ENCODE measurements around the gene PSAP.
"Not testable (repeated sequence)": the region's sequence is repeated elsewhere in the genome, so short reads cannot be mapped to it uniquely, and the experiment has no call there.

Gene PSAP

GRCh38 chr10:71887743-71888142, 36.7 kb upstream of the PSAP start:
- H3K4me2 ChIP-seq (ENCODE audit: low read length), result peak overlapping the region; percentile 100
- H3K9ac ChIP-seq (ENCODE audit: low read depth, low read length), result no peak overlapping the region
- H3K4me3 ChIP-seq (ENCODE audit: low read length), result peak overlapping the region; percentile 93
- H3K36me3 ChIP-seq (ENCODE audit: insufficient read depth, low read length), result no peaks in the 10 kb centered on the region
- no peaks in the 10 kb centered on the region for H3K9me3 ChIP-seq (replicated peaks; ENCODE audit: low read length)
- peaks cover 5% of the 10 kb centered on the region for H3K27me3 ChIP-seq (ENCODE audit: control insufficient read depth, insufficient read depth, low read length)
- peaks cover 6% of the 10 kb centered on the region for H3K4me1 ChIP-seq (ENCODE audit: control insufficient read depth, insufficient read depth, low read length)

- no peak overlapping the region for H3K9ac ChIP-seq (ENCODE audit: low read depth, low read length)
- no peaks in the 10 kb centered on the region for H3K36me3 ChIP-seq (ENCODE audit: insufficient read depth, low read length)
- peaks cover 15% of the 10 kb centered on the region for H3K27me3 ChIP-seq (ENCODE audit: control insufficient read depth, insufficient read depth, low read length)
- no peaks in the 10 kb centered on the region for H3K9me3 ChIP-seq (replicated peaks; ENCODE audit: low read length)
- no peak overlapping the region for H3K4me2 ChIP-seq (ENCODE audit: low read length)
- H3K4me3 ChIP-seq (ENCODE audit: low read length), result no peak overlapping the region
- no peaks in the 10 kb centered on the region for H3K4me1 ChIP-seq (ENCODE audit: control insufficient read depth, insufficient read depth, low read length)
These were observed 32.0 kb upstream of the PSAP start for GRCh38 chr10:71882813-71883659.

- Histone ChIP-seq H3K9me3 (replicated peaks; ENCODE audit: low read length) (no peaks in the 10 kb centered on the region), H3K36me3 (ENCODE audit: insufficient read depth, low read length) (no peaks in the 10 kb centered on the region), H3K4me2 (ENCODE audit: low read length) (no peak overlapping the region), H3K9ac (ENCODE audit: low read depth, low read length) (no peak overlapping the region), H3K4me3 (ENCODE audit: low read length) (no peak overlapping the region), H3K4me1 (ENCODE audit: control insufficient read depth, insufficient read depth, low read length) (no peaks in the 10 kb centered on the region), H3K27me3 (ENCODE audit: control insufficient read depth, insufficient read depth, low read length) (peaks cover 25% of the 10 kb centered on the region)
These were observed 30.8 kb upstream of the PSAP start for GRCh38 chr10:71881647-71882355.

GRCh38 chr10:71881307-71881624, 30.2 kb upstream of the PSAP start:
- H3K27me3 ChIP-seq (ENCODE audit: control insufficient read depth, insufficient read depth, low read length), result peaks cover 25% of the 10 kb centered on the region
- not testable (repeated sequence) for H3K4me3 ChIP-seq (ENCODE audit: low read length); H3K9me3 ChIP-seq (replicated peaks; ENCODE audit: low read length); H3K9ac ChIP-seq (ENCODE audit: low read depth, low read length); H3K4me1 ChIP-seq (ENCODE audit: control insufficient read depth, insufficient read depth, low read length); H3K4me2 ChIP-seq (ENCODE audit: low read length); H3K36me3 ChIP-seq (ENCODE audit: insufficient read depth, low read length)

- H3K4me3 ChIP-seq (ENCODE audit: low read length), result no peak overlapping the region
- no peaks in the 10 kb centered on the region for H3K4me1 ChIP-seq (ENCODE audit: control insufficient read depth, insufficient read depth, low read length)
- H3K9ac ChIP-seq (ENCODE audit: low read depth, low read length), result no peak overlapping the region
- H3K9me3 ChIP-seq (replicated peaks; ENCODE audit: low read length), result no peaks in the 10 kb centered on the region
- H3K36me3 ChIP-seq (ENCODE audit: insufficient read depth, low read length), result no peaks in the 10 kb centered on the region
- peaks cover 25% of the 10 kb centered on the region for H3K27me3 ChIP-seq (ENCODE audit: control insufficient read depth, insufficient read depth, low read length)
- no peak overlapping the region for H3K4me2 ChIP-seq (ENCODE audit: low read length)
These were observed 29.6 kb upstream of the PSAP start for GRCh38 chr10:71880425-71881306.

DNA sequence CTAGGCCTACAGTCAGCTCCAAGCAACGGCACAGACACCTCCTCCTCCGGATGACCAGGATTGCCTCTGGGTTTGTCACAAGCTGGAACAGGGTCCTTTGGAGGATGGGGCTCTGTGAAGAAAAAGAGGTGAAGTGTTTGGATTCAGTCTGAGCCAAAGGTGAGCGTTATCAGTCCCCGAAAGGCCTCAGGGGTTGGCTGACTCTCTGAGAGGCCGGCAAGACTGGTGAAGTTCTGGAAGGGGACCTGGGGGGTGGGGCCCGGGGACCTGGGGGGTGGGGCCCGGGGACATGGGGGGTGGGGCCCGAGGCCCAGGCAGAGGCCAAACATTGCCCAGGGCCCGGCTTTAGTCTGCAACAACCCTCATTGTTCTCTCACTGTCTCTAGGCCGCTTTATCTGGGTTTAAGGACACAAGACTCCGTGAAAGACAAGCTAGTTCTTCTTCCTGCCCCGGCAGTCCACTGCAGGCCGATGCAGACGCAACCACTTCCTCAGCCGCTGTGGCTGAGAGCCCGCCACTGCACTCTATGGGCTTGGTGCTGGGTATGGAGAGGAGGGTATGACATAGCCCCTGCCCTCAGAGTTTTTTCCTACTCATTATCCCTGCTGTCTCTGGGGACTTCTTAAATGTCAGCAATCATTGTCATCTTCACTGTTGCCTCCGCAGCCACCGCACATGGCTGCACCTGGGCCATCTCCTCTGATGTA, 27.4 kb upstream of the PSAP start:
- Histone ChIP-seq H3K4me1 (ENCODE audit: control insufficient read depth, insufficient read depth, low read length) (no peaks in the 10 kb centered on the region), H3K9me3 (replicated peaks; ENCODE audit: low read length) (no peaks in the 10 kb centered on the region), H3K9ac (ENCODE audit: low read depth, low read length) (no peak overlapping the region)

GRCh38 chr10:71877821-71878220, 26.8 kb upstream of the PSAP start:
- H3K4me1 ChIP-seq (ENCODE audit: control insufficient read depth, insufficient read depth, low read length), result no peaks in the 10 kb centered on the region

More for the DNA sequence above, 27.4 kb upstream of the PSAP start:
- Histone ChIP-seq H3K4me3 (ENCODE audit: low read length) (no peak overlapping the region), H3K4me2 (ENCODE audit: low read length) (no peak overlapping the region), H3K36me3 (ENCODE audit: insufficient read depth, low read length) (no peaks in the 10 kb centered on the region), H3K27me3 (ENCODE audit: control insufficient read depth, insufficient read depth, low read length) (peaks cover 20% of the 10 kb centered on the region)

DNA sequence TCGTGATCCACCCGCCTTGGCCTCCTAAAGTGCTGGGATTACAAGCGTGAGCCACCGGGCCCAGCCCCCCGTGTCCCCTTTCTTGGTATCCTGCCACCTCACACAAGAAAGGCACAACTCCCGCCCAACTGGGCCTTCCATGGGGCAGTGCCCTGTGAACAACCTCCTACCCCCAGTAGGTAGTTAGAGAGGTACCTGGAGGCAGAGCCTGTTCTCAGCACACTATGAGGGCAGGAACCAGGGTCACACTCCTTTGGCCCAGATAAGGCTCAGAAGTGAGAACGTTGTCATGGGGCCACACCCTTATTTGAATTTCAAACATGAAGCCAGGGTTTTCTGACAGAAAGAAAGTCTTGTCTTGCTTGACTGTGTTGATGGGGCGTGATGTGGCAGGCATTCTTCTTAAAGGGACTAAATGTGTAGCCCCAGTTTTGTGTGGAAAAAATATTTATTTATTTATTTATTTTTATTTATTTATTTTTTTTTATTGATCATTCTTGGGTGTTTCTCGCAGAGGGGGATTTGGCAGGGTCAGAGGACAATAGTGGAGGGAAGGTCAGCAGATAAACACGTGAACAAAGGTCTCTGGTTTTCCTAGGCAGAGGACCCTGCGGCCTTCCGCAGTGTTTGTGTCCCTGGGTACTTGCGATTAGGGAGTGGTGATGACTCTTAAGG, 23.8 kb upstream of the PSAP start:
- not testable (repeated sequence) for H3K4me1 ChIP-seq (ENCODE audit: control insufficient read depth, insufficient read depth, low read length); H3K4me3 ChIP-seq (ENCODE audit: low read length)
- H3K27me3 ChIP-seq (ENCODE audit: control insufficient read depth, insufficient read depth, low read length), result peaks cover 16% of the 10 kb centered on the region

More at GRCh38 chr10:71877821-71878220, 26.8 kb upstream of the PSAP start:
- no peaks in the 10 kb centered on the region for H3K36me3 ChIP-seq (ENCODE audit: insufficient read depth, low read length)
- H3K27me3 ChIP-seq (ENCODE audit: control insufficient read depth, insufficient read depth, low read length), result peaks cover 20% of the 10 kb centered on the region
- no peak overlapping the region for H3K4me3 ChIP-seq (ENCODE audit: low read length)
- no peak overlapping the region for H3K9ac ChIP-seq (ENCODE audit: low read depth, low read length)
- no peaks in the 10 kb centered on the region for H3K9me3 ChIP-seq (replicated peaks; ENCODE audit: low read length)
- H3K4me2 ChIP-seq (ENCODE audit: low read length), result no peak overlapping the region

GRCh38 chr10:71873582-71874211, 22.6 kb upstream of the PSAP start:
- H3K9me3 ChIP-seq (replicated peaks; ENCODE audit: low read length), result no peaks in the 10 kb centered on the region

More for the DNA sequence above, 23.8 kb upstream of the PSAP start:
- H3K36me3 ChIP-seq (ENCODE audit: insufficient read depth, low read length); H3K9ac ChIP-seq (ENCODE audit: low read depth, low read length); H3K9me3 ChIP-seq (replicated peaks; ENCODE audit: low read length); H3K4me2 ChIP-seq (ENCODE audit: low read length): not testable (repeated sequence)

DNA sequence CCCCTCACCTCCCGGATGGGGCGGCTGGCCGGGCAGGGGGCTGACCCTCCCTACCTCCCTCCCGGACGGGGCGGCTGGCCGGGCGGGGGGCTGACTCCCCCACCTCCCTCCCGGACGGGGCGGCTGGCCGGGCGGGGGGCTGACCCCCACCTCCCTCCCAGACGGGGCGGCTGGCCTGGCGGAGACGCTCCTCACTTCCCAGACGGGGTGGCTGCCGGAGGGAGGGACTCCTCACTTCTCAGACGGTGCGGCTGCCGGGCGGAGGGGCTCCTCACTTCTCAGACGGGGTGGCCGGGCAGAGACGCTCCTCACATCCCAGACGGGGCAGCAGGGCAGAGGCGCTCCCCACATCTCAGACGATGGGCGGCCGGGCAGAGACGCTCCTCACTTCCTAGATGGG, 18.6 kb upstream of the PSAP start:
- H3K4me2 ChIP-seq (ENCODE audit: low read length); H3K9ac ChIP-seq (ENCODE audit: low read depth, low read length); H3K27me3 ChIP-seq (ENCODE audit: control insufficient read depth, insufficient read depth, low read length); H3K4me3 ChIP-seq (ENCODE audit: low read length); H3K9me3 ChIP-seq (replicated peaks; ENCODE audit: low read length); H3K36me3 ChIP-seq (ENCODE audit: insufficient read depth, low read length): not testable (repeated sequence)
- H3K4me1 ChIP-seq (ENCODE audit: control insufficient read depth, insufficient read depth, low read length), result peaks cover 23% of the 10 kb centered on the region

More at GRCh38 chr10:71873582-71874211, 22.6 kb upstream of the PSAP start:
- Histone ChIP-seq H3K36me3 (ENCODE audit: insufficient read depth, low read length) (no peaks in the 10 kb centered on the region), H3K9ac (ENCODE audit: low read depth, low read length) (no peak overlapping the region), H3K4me2 (ENCODE audit: low read length) (no peak overlapping the region), H3K4me1 (ENCODE audit: control insufficient read depth, insufficient read depth, low read length) (peaks cover 4% of the 10 kb centered on the region), H3K27me3 (ENCODE audit: control insufficient read depth, insufficient read depth, low read length) (peaks cover 15% of the 10 kb centered on the region), H3K4me3 (ENCODE audit: low read length) (no peak overlapping the region)
